Fibroblast of gingiva (primary cell): ENCODE measurements around the gene ORMDL3.
A peak's percentile ranks its signal among the peaks of the same experiment; 100 is the strongest.

ENCODE experiments used
- DNase-seq: peaks from one replicate; pipeline ENCODE4 v3.0.0-alpha.2; 2011; ENCODE audit warnings: low read depth

Gene ORMDL3

DNA sequence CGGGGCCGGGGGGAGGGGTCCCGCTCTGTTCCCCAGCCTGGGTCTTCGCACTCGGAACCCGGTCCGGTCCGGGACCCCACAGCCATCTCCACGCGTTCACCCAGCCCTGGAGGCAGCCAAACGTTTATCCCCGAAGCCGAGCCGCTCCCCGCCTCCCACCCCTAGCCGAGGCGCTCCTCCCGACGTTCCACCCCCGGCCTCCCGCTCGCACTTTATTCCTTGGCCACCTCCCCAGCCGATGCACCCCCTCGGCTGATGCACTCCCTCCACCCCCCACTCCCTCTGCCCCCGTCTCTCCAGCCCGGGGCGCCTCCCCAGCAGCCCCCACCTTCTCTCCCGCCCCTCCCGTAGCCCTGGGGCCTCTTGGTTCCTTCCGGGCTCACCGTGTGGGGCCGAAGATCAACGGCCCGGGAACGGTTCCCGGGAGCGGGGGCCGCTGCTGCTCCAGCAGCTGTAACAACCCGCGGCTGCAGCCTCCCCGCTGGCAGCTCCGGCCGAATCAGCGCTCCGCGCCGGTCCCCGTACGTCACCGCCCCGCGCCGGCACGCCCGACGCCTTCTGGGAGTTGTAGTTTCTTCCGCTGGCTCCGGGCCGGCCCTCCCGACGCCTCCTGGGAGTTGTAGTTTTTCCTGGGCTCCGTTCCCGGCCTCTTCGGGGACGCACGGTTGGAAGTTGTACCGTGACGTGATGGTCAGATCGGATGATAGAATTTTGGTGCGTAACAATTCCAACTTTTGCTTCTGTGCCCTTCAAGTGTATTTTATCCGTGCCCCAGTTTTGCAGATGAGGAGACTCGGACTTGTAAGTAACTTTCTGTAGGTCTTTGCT lies at the start of gene ORMDL3, which contains the start of gene LRRC3C:
TSS of gene ORMDL3 (minus strand) at position 501 of the 828 bp plus-strand sequence. CDS start 3,398 bp downstream, outside the sequence.
TSS of gene LRRC3C (plus strand) at position 632 of the 828 bp plus-strand sequence. CDS start 13,792 bp downstream, outside the sequence.
- DNase-seq = peak; percentile 91

DNA sequence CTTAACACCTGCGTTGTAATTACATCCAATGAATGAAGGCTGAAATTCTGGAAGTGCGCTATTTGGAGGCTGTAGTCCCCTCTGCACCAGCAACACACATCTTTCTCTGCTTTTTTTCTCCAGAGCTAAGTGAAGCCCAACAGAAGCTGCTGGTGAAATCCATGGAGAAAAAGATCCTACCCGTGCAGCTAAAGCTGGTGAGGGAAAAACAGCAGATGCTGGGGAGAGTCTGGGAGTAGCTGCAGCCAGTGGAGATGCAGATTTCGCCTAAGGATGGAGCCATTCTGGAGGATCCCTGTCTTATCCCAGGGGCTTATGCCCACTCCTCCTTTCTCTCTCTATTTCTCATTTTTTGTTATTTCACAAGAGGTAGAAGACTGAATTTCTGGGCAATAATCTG lies 48.4 kb upstream of the ORMDL3 start:
- DNase-seq = no peak

DNA sequence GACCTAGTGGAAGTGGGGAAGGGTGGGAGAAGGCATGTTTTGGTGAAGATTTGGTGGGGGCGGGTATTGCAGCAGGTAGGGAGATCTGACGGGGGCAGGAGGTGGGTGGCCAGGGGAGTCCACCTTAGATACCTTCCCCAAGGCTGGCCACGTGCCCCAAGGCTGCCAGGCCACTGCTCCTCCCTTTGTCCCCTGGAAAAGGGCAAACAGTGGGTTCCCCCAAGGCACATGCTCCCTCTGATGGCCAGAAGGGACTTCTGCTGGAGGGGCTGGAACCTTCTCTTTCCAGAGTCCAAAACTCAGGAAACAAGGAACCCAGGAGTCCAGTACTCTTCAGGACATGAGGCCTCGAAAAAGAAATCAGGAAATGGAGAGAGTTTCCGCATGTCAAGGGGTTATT lies 47.0 kb upstream of the ORMDL3 start:
- no peak for DNase-seq

DNA sequence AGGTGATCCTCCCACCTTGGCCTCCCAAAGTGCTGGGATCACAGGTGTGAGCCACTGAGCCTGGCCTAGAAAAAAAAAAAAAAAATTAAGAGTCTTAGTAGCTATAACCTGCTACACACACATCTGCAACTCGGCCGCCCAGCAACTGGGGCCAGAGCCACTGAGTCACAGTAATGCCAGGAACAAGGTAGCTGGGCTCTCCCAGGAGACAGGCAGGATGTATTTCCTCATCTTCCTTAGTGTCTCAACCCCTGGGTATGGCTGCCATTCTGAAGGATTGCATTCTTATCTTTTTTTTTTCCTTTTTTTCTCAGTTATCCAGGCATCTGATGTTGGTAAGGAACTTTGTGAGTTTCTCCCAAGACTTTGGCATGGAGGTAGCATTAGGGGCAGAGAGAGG lies 46.1 kb upstream of the ORMDL3 start:
- no peak for DNase-seq

- no peak for DNase-seq
Observed at GRCh38 chr17:39972271-39972670, 44.9 kb upstream of the ORMDL3 start.

DNA sequence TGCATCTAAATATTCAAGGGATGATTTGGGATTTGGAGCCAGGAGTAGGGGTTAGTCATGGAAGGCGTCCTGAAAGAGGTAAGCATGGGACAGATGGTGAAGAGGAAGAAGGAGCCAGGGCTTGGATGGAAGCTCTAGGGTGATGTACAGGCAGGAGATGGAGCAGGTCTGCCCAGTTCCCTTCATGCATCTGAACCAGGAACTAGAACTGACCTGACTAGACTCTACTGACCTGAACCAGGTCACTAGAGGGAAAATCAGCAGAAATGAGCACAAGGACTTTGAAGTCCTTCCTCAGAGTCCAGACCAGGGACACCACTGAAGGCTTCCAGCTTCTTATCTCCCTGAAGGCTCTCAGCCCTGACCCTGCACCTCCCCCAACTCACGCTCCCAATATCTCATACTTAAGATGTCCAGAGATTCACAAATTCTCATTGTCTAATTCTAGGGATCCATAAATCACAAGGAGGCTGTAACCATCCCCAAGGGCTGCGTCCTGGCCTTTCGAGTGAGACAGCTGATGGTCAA lies 43.7 kb upstream of the ORMDL3 start:
- DNase-seq = no peak

- no peak for DNase-seq
Observed at GRCh38 chr17:39970157-39970692, 42.8 kb upstream of the ORMDL3 start.

DNA sequence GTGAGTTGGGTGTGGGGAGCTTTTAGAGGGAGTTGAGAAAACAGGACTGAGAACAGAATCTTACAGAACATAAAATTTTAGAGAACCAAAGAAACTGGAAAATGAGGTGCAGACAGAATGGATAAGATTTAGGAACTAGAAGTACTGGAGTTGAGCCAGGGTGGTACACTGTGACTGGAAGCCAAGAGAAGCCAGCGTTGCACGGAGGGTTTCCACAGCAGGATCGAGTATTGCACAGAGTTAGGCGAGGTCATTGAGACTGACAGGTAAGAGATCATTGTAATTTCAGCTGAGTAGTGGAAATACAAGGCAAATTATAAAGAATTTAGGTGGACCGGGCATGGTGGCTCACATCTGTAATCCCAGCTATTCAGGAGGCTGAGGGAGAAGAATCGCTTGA lies 42.0 kb upstream of the ORMDL3 start:
- DNase-seq = no peak

- no peak for DNase-seq
Observed at GRCh38 chr17:39968761-39969160, 41.4 kb upstream of the ORMDL3 start.

- no peak for DNase-seq
Observed at GRCh38 chr17:39966771-39967170, 39.4 kb upstream of the ORMDL3 start.

GRCh38 chr17:39965017-39965699 lies 37.8 kb upstream of the ORMDL3 start:
- no peak for DNase-seq

DNA sequence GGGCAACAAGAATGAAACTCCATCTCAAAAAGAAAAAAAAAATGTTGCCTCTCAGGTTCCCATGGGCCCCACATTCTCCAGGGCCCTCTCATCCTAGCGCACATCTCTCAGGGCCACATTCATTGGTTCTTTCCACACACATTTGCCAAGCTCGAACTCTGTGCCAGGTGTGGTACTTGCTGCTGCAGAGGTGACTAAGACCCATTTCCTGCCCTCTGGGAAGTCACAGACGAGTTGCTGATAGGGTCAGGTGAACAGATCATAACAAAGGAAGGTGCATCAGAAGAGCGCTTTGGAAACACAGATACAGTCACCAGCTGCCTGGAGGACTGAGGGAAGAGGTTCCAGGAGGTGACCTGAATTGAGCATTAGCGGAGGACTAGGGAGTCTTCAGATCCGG lies 36.4 kb upstream of the ORMDL3 start:
- DNase-seq = no peak

DNA sequence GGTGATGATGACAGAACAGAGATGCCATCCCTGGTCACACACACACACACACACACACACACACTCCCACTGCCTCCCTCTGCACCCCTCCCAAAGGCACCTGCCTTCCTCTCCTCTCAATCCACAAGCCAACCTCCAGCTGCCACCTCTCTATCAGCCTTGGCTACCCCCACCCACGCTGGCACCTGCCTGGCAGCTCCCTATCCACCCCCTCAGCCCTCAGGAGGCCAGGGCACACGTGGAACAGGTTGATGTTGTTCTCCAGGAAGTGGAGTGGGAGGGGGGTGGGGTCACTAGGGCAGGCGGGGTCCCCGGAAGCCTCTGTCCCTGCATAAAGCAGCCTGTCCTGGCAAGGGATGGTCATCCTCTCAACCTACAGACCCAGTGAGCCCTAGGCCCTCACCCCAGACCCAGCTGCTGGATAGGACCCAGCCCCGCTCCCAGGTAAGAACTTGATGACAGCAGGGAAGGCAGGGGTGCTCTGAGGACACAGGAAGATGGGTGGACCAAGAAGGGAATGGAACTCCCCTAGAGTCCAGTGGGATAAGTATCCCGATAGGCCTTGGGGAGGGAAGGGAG lies 35.3 kb upstream of the ORMDL3 start, which contains the start of gene GSDMA:
TSS of gene GSDMA (plus strand) at position 363 of the 579 bp plus-strand sequence. CDS start 2,684 bp downstream, outside the sequence.
- DNase-seq = no peak

DNA sequence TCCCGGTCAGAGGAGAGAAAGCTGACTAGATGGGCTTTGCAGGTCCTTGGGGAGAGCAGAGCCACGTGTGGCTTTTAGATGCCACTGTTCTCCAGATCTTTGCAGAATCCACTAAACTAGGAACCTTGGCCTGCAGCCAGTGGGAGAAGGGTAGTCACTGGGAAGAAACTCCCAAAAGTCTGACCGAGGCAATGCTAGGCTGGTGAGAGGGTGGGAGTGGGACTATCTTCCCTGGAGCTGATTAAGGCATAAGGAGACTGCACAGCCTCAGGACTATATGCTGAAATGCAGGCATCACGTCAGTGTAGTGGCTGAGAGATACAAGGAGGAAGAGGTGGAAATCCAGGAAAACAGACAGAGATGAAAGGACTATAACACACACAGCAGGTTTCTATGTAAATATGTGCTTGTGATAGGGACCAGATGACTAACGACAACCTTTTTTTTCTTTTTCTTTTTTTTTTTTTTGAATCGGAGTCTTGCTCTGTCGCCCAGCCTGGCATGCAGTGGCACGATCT lies 33.2 kb upstream of the ORMDL3 start:
- no peak for DNase-seq

GRCh38 chr17:39955726-39956225 lies 28.4 kb upstream of the ORMDL3 start:
- DNase-seq = no peak

DNA sequence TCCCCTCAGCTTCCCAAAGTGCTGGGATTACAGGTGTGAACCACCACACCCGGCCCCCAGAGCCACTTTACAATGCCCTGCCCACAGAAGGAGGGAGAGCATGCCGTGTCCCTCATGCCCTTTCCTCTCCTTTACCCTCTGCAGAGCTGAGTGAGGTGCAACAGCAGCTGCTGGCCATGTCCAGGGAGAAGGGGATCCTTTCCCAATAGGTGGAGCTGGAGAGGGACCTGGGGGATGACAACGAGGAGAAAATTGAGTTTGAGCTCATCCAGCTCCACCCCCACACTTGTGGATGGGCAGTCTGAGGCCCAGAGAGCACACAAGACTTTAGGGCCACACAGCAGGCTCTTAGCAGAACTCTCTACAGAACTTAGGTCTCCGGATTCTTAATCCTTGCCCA lies 27.5 kb upstream of the ORMDL3 start:
- no peak for DNase-seq

DNA sequence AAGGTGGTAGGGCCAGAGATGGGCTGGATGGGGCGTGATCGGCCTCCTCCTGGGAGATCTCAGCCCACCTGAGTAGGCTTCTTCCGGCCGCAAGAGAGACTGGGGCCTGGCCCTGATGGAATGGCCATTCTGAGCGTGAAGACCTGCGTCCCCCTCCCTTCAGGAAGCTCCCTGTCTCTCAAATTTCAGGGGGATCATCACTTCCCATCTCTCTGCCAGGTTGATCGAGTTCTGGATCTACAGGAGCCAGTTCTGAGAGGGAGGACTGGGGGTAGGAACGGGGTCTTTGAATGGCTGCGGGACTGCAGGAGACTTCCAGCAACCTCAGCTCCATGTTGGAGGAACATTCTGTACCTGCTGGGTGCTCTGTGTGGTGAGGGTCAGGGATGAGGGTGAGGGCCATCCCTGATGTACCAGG lies 26.1 kb upstream of the ORMDL3 start:
- DNase-seq = no peak

GRCh38 chr17:39952680-39953470 lies 25.5 kb upstream of the ORMDL3 start:
- peak; percentile 96 for DNase-seq

DNA sequence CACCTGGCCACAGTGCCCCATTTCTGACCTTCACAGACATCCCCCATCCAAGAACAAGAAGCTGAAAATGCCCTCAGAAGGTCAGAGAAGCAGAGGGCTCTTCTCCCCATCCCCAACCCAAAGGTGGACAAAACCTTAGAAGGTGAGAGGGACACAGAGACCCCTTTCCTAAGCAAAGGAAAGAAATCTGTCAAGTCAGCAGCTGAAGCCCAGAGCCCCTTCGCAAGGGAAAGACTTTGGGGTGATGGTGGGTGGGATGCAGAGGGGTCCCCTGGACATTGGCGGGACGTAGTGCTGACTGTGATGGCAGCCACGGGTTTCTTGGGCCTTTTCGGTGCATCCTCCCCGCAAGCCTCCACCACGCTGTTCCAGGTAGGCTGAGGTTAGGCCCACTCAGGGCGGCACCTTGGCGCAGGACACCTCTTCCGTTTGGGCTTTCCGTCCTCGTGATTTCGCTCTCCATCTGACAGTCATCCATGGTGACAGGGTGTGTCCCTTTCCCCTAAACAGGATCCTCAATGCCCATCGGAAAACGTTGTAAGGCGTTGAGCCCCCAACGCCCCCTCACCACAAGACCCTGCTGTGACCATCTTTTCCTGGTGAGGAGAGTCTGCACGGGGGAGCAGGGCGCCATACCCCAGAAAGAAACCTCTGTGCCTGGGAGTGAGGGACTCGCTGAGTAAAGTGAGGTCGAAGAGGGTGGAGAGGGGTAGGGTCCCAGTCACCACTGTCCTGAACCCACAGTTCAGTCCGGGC lies 24.7 kb upstream of the ORMDL3 start:
- DNase-seq = no peak

- DNase-seq = no peak
Observed at GRCh38 chr17:39950871-39951348, 23.5 kb upstream of the ORMDL3 start.
